Endothelial cell of umbilical vein (primary cell): ENCODE data around the gene SLC12A7. TPM values are rescaled to one million over a fixed set of nuclear protein-coding genes. Genes with fewer than 3 reads are reported as not detected.

Experiments
- BruUV-seq: library from RNA; stranded (reverse); fragments of 400-500 nt; replicated peaks from 2 replicates; lab custom pipeline; 2021; lab: Mats Ljungman, UMichigan
- CTCF ChIA-PET: fragments of 300-600, 350-600 bp; sonication (Branson Sonifier 250); formaldehyde crosslinking; loops from one replicate; lab custom pipeline; 2021; ENCODE audit warnings: antibody characterized with exemption, inconsistent platforms; lab: Charles Lee
- POLR2A ChIA-PET: fragments of 300-600, 350-600 bp; sonication (Branson Sonifier 250); formaldehyde crosslinking; loops from one replicate; lab custom pipeline; 2021; ENCODE audit warnings: antibody characterized with exemption, inconsistent platforms; lab: Charles Lee
- DNase-seq: peaks from one replicate; pipeline ENCODE4 v3.0.0-alpha.2; 2011; ENCODE audit warnings: low read depth, low spot score
- FAIRE-seq: peaks from 2 replicates; lab custom pipeline; 2011; peaks lifted over from hg19 to GRCh38; lab: Jason Lieb, UNC
- H2AFZ ChIP-seq: 2 replicates; pipeline ENCODE4 v1.6.0; 2012; ENCODE audit warnings: low read depth, low read length, control low read depth, inconsistent platforms
- H3K27ac ChIP-seq: 2 replicates; pipeline ENCODE4 v1.5.1; 2011; ENCODE audit warnings: low read depth, mild to moderate bottlenecking, control low read depth, low read length, moderate library complexity; ENCODE audit not compliant: insufficient read depth
- H3K27me3 ChIP-seq, 2 experiments: 2 replicates each; pipeline versions ENCODE4 v1.6.0 to v1.6.1; 2011; ENCODE audit warnings: low read length in 2 of 2, mixed read lengths in 1 of 2; ENCODE audit not compliant: control insufficient read depth in 2 of 2, insufficient read depth in 2 of 2
- H3K36me3 ChIP-seq, 2 experiments: 2 replicates in 1 of 2; 3 replicates in 1 of 2; pipeline ENCODE4 v1.5.1; 2011; ENCODE audit warnings: low read length in 2 of 2, mild to moderate bottlenecking in 1 of 2, moderate library complexity in 1 of 2; ENCODE audit not compliant: control insufficient read depth in 2 of 2, insufficient read depth in 2 of 2; ENCODE audit errors: extremely low read depth in 1 of 2
- H3K4me1 ChIP-seq: 3 replicates; pipeline ENCODE4 v1.5.1; 2011; ENCODE audit warnings: mild to moderate bottlenecking, low read length; ENCODE audit not compliant: control insufficient read depth, insufficient read depth; ENCODE audit errors: extremely low read depth
- H3K4me2 ChIP-seq: 2 replicates; pipeline ENCODE4 v1.6.1; 2011; ENCODE audit warnings: low read length, control low read depth, mixed read lengths; ENCODE audit not compliant: insufficient read depth
- H3K4me3 ChIP-seq, 3 experiments: fragments of 200-600 bp in 1 of 3; sonication (generic), shearing (Covaris generic) in 1 of 3; replicated peaks in 1 of 3; 2 replicates each; pipeline ENCODE4 v1.5.1; 2011 to 2016; ENCODE audit warnings: control low read depth in 3 of 3, low read length in 3 of 3, mild to moderate bottlenecking in 2 of 3, inconsistent platforms in 1 of 3, low read depth in 1 of 3, moderate library complexity in 1 of 3; ENCODE audit not compliant: insufficient read depth in 1 of 3
- H3K79me2 ChIP-seq: 2 replicates; pipeline ENCODE4 v1.6.0; 2012; ENCODE audit warnings: low read length, inconsistent platforms; ENCODE audit not compliant: control insufficient read depth, insufficient read depth
- H3K9ac ChIP-seq: replicated peaks from 2 replicates; pipeline ENCODE3; 2011; ENCODE audit warnings: low read length, control low read depth; ENCODE audit not compliant: insufficient read depth; ENCODE audit errors: extremely low read depth
- H3K9me1 ChIP-seq: replicated peaks from 3 replicates; pipeline ENCODE4 v1.6.0; 2011; ENCODE audit warnings: mild to moderate bottlenecking, low read length; ENCODE audit not compliant: control insufficient read depth, insufficient read depth; ENCODE audit errors: extremely low read depth
- H3K9me3 ChIP-seq: replicated peaks from 2 replicates; pipeline ENCODE4 v1.5.1; 2012; ENCODE audit warnings: low read length, inconsistent platforms; ENCODE audit not compliant: control insufficient read depth, insufficient read depth
- H4K20me1 ChIP-seq: replicated peaks from 2 replicates; pipeline ENCODE3; 2011; ENCODE audit warnings: mild to moderate bottlenecking, low read length; ENCODE audit not compliant: control insufficient read depth, insufficient read depth; ENCODE audit errors: extremely low read depth
- CTCF ChIP-seq, 2 donors: IDR thresholded peaks; 1 replicate in 1 of 2; 2 replicates in 1 of 2; pipeline ENCODE4 v1.5.1; 2011; ENCODE audit warnings: low read length in 2 of 2, mild to moderate bottlenecking in 2 of 2, moderate library complexity in 2 of 2, control low read depth in 1 of 2, inconsistent platforms in 1 of 2, low read depth in 1 of 2; ENCODE audit not compliant: insufficient read depth in 1 of 2; ENCODE audit errors: extremely low read depth in 1 of 2
- EZH2 ChIP-seq: IDR thresholded peaks from 2 replicates; pipeline ENCODE4 v1.6.1; 2012; ENCODE audit warnings: borderline replicate concordance, low read depth, mild to moderate bottlenecking, moderate library complexity, low read length, inconsistent platforms; ENCODE audit not compliant: severe bottlenecking
- FOS ChIP-seq: IDR thresholded peaks from 2 replicates; pipeline ENCODE4 v1.6.1; 2011; ENCODE audit warnings: mild to moderate bottlenecking, low read length, moderate library complexity, borderline replicate concordance; ENCODE audit not compliant: insufficient read depth
- GATA2 ChIP-seq: IDR thresholded peaks from 2 replicates; pipeline ENCODE4 v1.7.0; 2011; ENCODE audit warnings: low read depth, mild to moderate bottlenecking, moderate library complexity, mixed read lengths, low read length; ENCODE audit not compliant: insufficient read length, insufficient read depth
- JUN ChIP-seq: IDR thresholded peaks from 2 replicates; pipeline ENCODE4 v1.6.1; 2011; ENCODE audit warnings: borderline replicate concordance, low read depth; ENCODE audit not compliant: insufficient read length, insufficient read depth
- MAX ChIP-seq: IDR thresholded peaks from 2 replicates; pipeline ENCODE4 v1.6.1; 2011; ENCODE audit not compliant: insufficient read depth, insufficient read length
- MYC ChIP-seq: IDR thresholded peaks from one replicate; pipeline ENCODE4 v1.6.1; 2011; ENCODE audit warnings: mild to moderate bottlenecking, low read depth, low read length
- POLR2A ChIP-seq: IDR thresholded peaks from 2 replicates; pipeline ENCODE4 v1.6.1; 2012; ENCODE audit warnings: low read depth, mild to moderate bottlenecking, control low read depth, low read length
- POLR2AphosphoS5 ChIP-seq: IDR thresholded peaks from 2 replicates; pipeline ENCODE4 v1.6.1; 2012; ENCODE audit warnings: low read depth, mild to moderate bottlenecking, control low read depth, low read length, moderate library complexity; ENCODE audit not compliant: insufficient read depth
- dilution Hi-C: fragments of 300-500 bp; cut with MboI; formaldehyde crosslinking; loops from one replicate; pipeline ENCODE4 v1.15.0; 2019; ENCODE audit warnings: low sequenced_read_pairs; ENCODE audit not compliant: extremely low pct_ligation_motif_present
- intact Hi-C: fragments of 100-400 bp; cut with micrococcal nuclease; formaldehyde crosslinking; loops from one replicate; pipeline ENCODE4 v1.10.0; 2022
- polyA plus RNA-seq, 4 experiments: library from polyadenylated mRNA; depleted of rRNA in 3 of 4; stranded (reverse) in 3 of 4; unstranded in 1 of 4; fragments of >200 nt; gene quantifications; 2 replicates each; pipeline versions ENCODE4 v1.2.1 to v1.2.3, GENCODE V29; 2011 to 2012; ENCODE audit warnings: missing spikeins in 1 of 4
- total RNA-seq: library from RNA; stranded (reverse); gene quantifications from 2 replicates; pipeline ENCODE4 v1.2.3, GENCODE V29; 2021

The SLC12A7 gene
- total and polyA plus RNA-seq, 2 donors (not counting 3 experiments of a cell fraction or from before 2014, with no cell fraction given): 16.4 to 38.8 TPM

- dilution Hi-C loops (no loop called here), intact Hi-C loops (no loop called here)
- no peaks in the 10 kb centered on the region for H3K27me3 ChIP-seq
- DNase-seq (no peak), FAIRE-seq (no peak)
- H3K9ac ChIP-seq: no peak overlapping the region
- TF ChIP-seq MYC (no peak), GATA2 (no peak), POLR2AphosphoS5 (no peak)
- H3K79me2 ChIP-seq: no peaks in the 10 kb centered on the region
- CTCF ChIA-PET: no interaction called here
- H4K20me1 ChIP-seq: no peaks in the 10 kb centered on the region
- no TSS peak for BruUV-seq
- no peaks in the 10 kb centered on the region for H3K4me1 ChIP-seq
- no peak overlapping the region for H3K4me2 ChIP-seq
- no peak overlapping the region for H2AFZ ChIP-seq
- H3K27ac ChIP-seq: no peak overlapping the region
- POLR2A ChIA-PET: no interaction called here
- no peaks in the 10 kb centered on the region for H3K36me3 ChIP-seq
- H3K9me3 ChIP-seq: no peaks in the 10 kb centered on the region
- H3K4me3 ChIP-seq: no peak overlapping the region
- H3K9me1 ChIP-seq: no peaks in the 10 kb centered on the region
Observed at GRCh38 chr5:1045960-1046560, 65.8 kb downstream of the SLC12A7 start.

GRCh38 chr5:1044117-1044516, 67.7 kb downstream of the SLC12A7 start:
- dilution Hi-C loops (no loop called here), intact Hi-C loops (no loop called here)
- Histone ChIP-seq H3K9me3 (no peaks in the 10 kb centered on the region), H4K20me1 (no peaks in the 10 kb centered on the region), H3K27ac (no peak overlapping the region), H3K79me2 (no peaks in the 10 kb centered on the region), H3K4me1 (no peaks in the 10 kb centered on the region), H3K36me3 (no peaks in the 10 kb centered on the region), H3K4me2 (no peak overlapping the region), H3K4me3 (no peak overlapping the region), H3K27me3 (no peaks in the 10 kb centered on the region), H3K9me1 (no peaks in the 10 kb centered on the region), H2AFZ (no peak overlapping the region), H3K9ac (no peak overlapping the region)
- no peak for FAIRE-seq
- POLR2A ChIA-PET: no interaction called here
- BruUV-seq: no TSS peak
- CTCF ChIA-PET: no interaction called here
- no peak for DNase-seq
- no peak for TF ChIP-seq POLR2AphosphoS5
- TF ChIP-seq POLR2A: no peak
- no peak for TF ChIP-seq EZH2
- no peak for TF ChIP-seq JUN
- TF ChIP-seq GATA2: no peak
- TF ChIP-seq MYC: no peak
- no peak for TF ChIP-seq FOS
- no peak for TF ChIP-seq CTCF (IDR thresholded peaks at IDR 0.05; ENCODE audit: extremely low read depth in 1 of 2, insufficient read depth in 1 of 2, low read depth in 1 of 2, low read length in 2 of 2)
- no peak for TF ChIP-seq MAX
